OCI-LY7 (cell line): ENCODE measurements around the gene CD37.

Experiments
- EZH2phosphoT487 ChIP-seq: fragments of 200-600 bp; sonication (generic); IDR thresholded peaks from 2 replicates; pipeline ENCODE4 v1.6.1; 2018; ENCODE audit warnings: low read depth, borderline replicate concordance, mild to moderate bottlenecking, mixed run types, antibody characterized with exemption, low read length, moderate library complexity, mixed read lengths
- TF ChIP-seq, protein P1 (sequence below): fragments of 200-600 bp; sonication (generic); conservative IDR thresholded peaks from 2 replicates; pipeline ENCODE4 v1.5.1; 2014; ENCODE audit warnings: mild to moderate bottlenecking, antibody characterized with exemption, low read length, moderate library complexity, mixed read lengths

DNA sequence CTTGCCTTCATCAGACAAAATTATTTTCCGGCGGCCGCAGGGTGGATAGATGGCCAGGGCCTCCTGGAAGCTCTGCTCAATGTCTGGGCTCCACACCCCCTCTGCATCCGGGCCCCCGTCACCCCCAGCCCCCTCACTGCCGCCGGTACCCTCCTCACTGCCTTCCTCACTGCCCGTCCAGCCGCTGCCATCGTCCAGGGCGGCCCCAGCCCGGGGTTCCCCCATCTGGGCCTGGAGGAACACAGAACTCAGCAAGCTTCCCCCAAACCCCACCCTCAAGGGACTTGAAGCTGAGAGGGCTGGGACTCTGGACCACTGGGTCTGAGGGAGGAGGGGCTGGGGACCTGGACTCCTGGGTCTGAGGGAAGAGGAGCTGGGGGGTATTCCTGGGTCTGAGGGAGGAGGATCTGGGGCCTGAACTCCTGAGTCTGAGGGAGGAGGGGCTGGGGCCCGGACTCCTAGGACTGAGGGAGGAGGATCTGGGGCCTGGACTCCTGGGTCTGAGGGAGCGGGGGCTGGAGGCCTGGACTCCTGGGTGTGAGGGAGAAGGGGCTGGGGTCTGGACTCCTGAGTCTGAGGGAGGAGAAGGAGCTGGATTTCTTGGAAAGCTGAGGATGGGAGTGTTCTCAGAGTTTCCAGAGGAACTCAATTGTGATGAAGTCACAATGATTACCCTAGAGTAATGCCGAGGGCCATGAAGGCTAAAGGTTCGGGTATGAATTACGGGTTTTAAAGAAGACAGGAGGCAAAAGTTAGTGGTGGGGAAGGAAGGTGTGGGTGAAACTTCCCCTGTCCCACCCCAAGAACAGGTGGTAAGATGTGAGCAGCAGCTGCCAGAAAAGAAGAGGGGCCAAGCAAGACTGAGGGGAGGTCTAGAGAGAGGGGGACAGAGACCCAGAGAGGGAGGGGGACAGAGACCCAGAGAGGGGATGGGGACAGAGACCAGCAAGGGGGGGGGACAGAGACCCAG, 24.9 kb downstream of the CD37 start:
- TF ChIP-seq, protein P1, sequence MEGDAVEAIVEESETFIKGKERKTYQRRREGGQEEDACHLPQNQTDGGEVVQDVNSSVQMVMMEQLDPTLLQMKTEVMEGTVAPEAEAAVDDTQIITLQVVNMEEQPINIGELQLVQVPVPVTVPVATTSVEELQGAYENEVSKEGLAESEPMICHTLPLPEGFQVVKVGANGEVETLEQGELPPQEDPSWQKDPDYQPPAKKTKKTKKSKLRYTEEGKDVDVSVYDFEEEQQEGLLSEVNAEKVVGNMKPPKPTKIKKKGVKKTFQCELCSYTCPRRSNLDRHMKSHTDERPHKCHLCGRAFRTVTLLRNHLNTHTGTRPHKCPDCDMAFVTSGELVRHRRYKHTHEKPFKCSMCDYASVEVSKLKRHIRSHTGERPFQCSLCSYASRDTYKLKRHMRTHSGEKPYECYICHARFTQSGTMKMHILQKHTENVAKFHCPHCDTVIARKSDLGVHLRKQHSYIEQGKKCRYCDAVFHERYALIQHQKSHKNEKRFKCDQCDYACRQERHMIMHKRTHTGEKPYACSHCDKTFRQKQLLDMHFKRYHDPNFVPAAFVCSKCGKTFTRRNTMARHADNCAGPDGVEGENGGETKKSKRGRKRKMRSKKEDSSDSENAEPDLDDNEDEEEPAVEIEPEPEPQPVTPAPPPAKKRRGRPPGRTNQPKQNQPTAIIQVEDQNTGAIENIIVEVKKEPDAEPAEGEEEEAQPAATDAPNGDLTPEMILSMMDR = no peak
- TF ChIP-seq EZH2phosphoT487 = no peak
